Astrocyte (in vitro differentiated cells and primary cell): ENCODE measurements around the gene ABCC1. TPM values are rescaled to one million over a fixed set of nuclear protein-coding genes. Genes with fewer than 3 reads are reported as not detected.

Experiments
- DNase-seq: peaks from one replicate; pipeline ENCODE4 v3.0.0-alpha.2; 2010; ENCODE audit warnings: low read depth
- FAIRE-seq: peaks from 2 replicates; lab custom pipeline; 2011; peaks lifted over from hg19 to GRCh38; lab: Jason Lieb, UNC
- H2AFZ ChIP-seq: 2 replicates; pipeline ENCODE4 v1.6.0; 2012; ENCODE audit warnings: low read depth, low read length, inconsistent platforms
- H3K27ac ChIP-seq: 2 replicates; pipeline ENCODE4 v1.5.1; 2011; ENCODE audit warnings: low read depth, low read length, inconsistent platforms
- H3K27me3 ChIP-seq: 2 replicates; pipeline ENCODE4 v1.6.0; 2011; ENCODE audit warnings: low read length, inconsistent platforms; ENCODE audit not compliant: insufficient read depth
- H3K36me3 ChIP-seq: 2 replicates; pipeline ENCODE4 v1.5.1; 2011; ENCODE audit warnings: low read length, inconsistent platforms; ENCODE audit not compliant: insufficient read depth
- H3K4me1 ChIP-seq: 2 replicates; pipeline ENCODE4 v1.5.1; 2011; ENCODE audit warnings: low read length, inconsistent platforms; ENCODE audit not compliant: insufficient read depth
- H3K4me2 ChIP-seq: 2 replicates; pipeline ENCODE4 v1.6.0; 2012; ENCODE audit warnings: low read length, inconsistent platforms
- H3K4me3 ChIP-seq: 2 replicates; pipeline ENCODE4 v1.5.1; 2011; ENCODE audit warnings: low read depth, mild to moderate bottlenecking, low read length, inconsistent platforms; ENCODE audit not compliant: insufficient read depth
- H3K79me2 ChIP-seq: 2 replicates; pipeline ENCODE4 v1.6.0; 2012; ENCODE audit warnings: mild to moderate bottlenecking, low read length, inconsistent platforms; ENCODE audit not compliant: insufficient read depth
- H3K9ac ChIP-seq: 2 replicates; pipeline ENCODE4 v1.6.0; 2012; ENCODE audit warnings: mild to moderate bottlenecking, low read length, inconsistent platforms
- H3K9me3 ChIP-seq: 2 replicates; pipeline ENCODE4 v1.5.1; 2012; ENCODE audit warnings: low read depth, mild to moderate bottlenecking, low read length, inconsistent platforms; ENCODE audit not compliant: insufficient read depth
- H4K20me1 ChIP-seq: 2 replicates; pipeline ENCODE4 v1.6.0; 2012; ENCODE audit warnings: low read length, inconsistent platforms; ENCODE audit not compliant: insufficient read depth
- H3K27ac Mint-ChIP-seq: one replicate; pipeline ENCODE4 v1.8.0; 2021; ENCODE audit warnings: mild to moderate bottlenecking, mixed read lengths; ENCODE audit not compliant: unreplicated experiment
- H3K27me3 Mint-ChIP-seq: one replicate; pipeline ENCODE4 v1.8.0; 2021; ENCODE audit warnings: low read depth, mixed read lengths; ENCODE audit not compliant: unreplicated experiment
- H3K36me3 Mint-ChIP-seq: one replicate; pipeline ENCODE4 v1.8.0; 2021; ENCODE audit warnings: low read depth, mixed read lengths; ENCODE audit not compliant: unreplicated experiment
- H3K4me1 Mint-ChIP-seq: one replicate; pipeline ENCODE4 v1.8.0; 2021; ENCODE audit warnings: low read depth, mixed read lengths; ENCODE audit not compliant: unreplicated experiment
- H3K4me3 Mint-ChIP-seq: one replicate; pipeline ENCODE4 v1.8.0; 2021; ENCODE audit warnings: mild to moderate bottlenecking, moderate library complexity, mixed read lengths; ENCODE audit not compliant: unreplicated experiment
- H3K9me3 Mint-ChIP-seq: one replicate; pipeline ENCODE4 v1.8.0; 2021; ENCODE audit warnings: mild to moderate bottlenecking, mixed read lengths; ENCODE audit not compliant: unreplicated experiment
- EZH2 ChIP-seq: IDR thresholded peaks from 2 replicates; pipeline ENCODE4 v1.6.1; 2012; ENCODE audit warnings: mild to moderate bottlenecking, low read length, inconsistent platforms; ENCODE audit not compliant: insufficient read depth
- total RNA-seq: library from RNA; stranded (reverse); gene quantifications from 2 replicates; pipeline ENCODE4 v1.2.1, GENCODE V29; 2021
- TF ChIP-seq, protein P1 (sequence below): IDR thresholded peaks from 2 replicates; pipeline ENCODE4 v1.5.1; 2011; ENCODE audit warnings: low read depth, mild to moderate bottlenecking, inconsistent platforms, low read length, moderate library complexity; ENCODE audit not compliant: insufficient read depth

Gene ABCC1
- total RNA-seq, 1 donor from 2014 or later = 42.1 TPM

GRCh38 chr16:15928261-15929104 is 20.9 kb upstream of the ABCC1 start:
- Mint-ChIP-seq H3K36me3 (no peaks in the 10 kb centered on the region), H3K27me3 (no peaks in the 10 kb centered on the region), H3K4me3 (no peak overlapping the region), H3K27ac (no peak overlapping the region), H3K4me1 (no peaks in the 10 kb centered on the region), H3K9me3 (no peaks in the 10 kb centered on the region)
- no peak overlapping the region for H3K9ac ChIP-seq
- DNase-seq = no peak
- no peak overlapping the region for H3K4me3 ChIP-seq
- H4K20me1 ChIP-seq = no peaks in the 10 kb centered on the region
- H3K27me3 ChIP-seq = no peaks in the 10 kb centered on the region
- H3K4me1 ChIP-seq = no peaks in the 10 kb centered on the region
- H2AFZ ChIP-seq = no peak overlapping the region
- no peak overlapping the region for H3K27ac ChIP-seq
- TF ChIP-seq, protein P1, sequence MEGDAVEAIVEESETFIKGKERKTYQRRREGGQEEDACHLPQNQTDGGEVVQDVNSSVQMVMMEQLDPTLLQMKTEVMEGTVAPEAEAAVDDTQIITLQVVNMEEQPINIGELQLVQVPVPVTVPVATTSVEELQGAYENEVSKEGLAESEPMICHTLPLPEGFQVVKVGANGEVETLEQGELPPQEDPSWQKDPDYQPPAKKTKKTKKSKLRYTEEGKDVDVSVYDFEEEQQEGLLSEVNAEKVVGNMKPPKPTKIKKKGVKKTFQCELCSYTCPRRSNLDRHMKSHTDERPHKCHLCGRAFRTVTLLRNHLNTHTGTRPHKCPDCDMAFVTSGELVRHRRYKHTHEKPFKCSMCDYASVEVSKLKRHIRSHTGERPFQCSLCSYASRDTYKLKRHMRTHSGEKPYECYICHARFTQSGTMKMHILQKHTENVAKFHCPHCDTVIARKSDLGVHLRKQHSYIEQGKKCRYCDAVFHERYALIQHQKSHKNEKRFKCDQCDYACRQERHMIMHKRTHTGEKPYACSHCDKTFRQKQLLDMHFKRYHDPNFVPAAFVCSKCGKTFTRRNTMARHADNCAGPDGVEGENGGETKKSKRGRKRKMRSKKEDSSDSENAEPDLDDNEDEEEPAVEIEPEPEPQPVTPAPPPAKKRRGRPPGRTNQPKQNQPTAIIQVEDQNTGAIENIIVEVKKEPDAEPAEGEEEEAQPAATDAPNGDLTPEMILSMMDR = no peak
- no peak for TF ChIP-seq EZH2
- no peak overlapping the region for H3K4me2 ChIP-seq
- no peak for FAIRE-seq
- no peaks in the 10 kb centered on the region for H3K79me2 ChIP-seq
- H3K36me3 ChIP-seq = no peaks in the 10 kb centered on the region
- H3K9me3 ChIP-seq = no peaks in the 10 kb centered on the region

DNA sequence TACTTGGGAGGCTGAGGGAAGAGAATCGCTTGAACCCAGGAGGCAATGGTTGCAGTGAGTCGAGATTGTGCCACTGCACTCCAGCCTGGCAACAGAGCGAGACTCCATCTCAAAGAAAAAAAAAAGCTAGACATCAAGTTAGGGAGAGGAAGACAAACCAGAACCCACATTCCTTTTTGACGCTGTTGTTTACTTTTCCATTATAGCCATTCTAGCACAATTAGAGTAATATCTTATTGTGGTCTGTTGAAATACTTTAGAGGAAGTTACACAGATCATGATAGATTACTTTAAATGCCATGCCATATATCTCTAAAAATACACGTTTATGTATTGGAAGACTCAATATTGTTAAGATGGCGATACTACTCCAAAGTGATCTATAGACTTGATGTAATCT is 16.5 kb upstream of the ABCC1 start:
- H3K4me3 Mint-ChIP-seq = no peak overlapping the region
- Histone ChIP-seq H3K9ac (no peak overlapping the region), H3K4me2 (no peak overlapping the region), H2AFZ (no peak overlapping the region), H3K79me2 (no peaks in the 10 kb centered on the region), H3K4me1 (no peaks in the 10 kb centered on the region), H3K36me3 (no peaks in the 10 kb centered on the region), H3K9me3 (no peaks in the 10 kb centered on the region), H3K27ac (no peak overlapping the region), H4K20me1 (no peaks in the 10 kb centered on the region), H3K4me3 (no peak overlapping the region), H3K27me3 (no peaks in the 10 kb centered on the region)
- no peaks in the 10 kb centered on the region for H3K4me1 Mint-ChIP-seq
- no peak overlapping the region for H3K27ac Mint-ChIP-seq
- no peak for DNase-seq
- peaks cover 2% of the 10 kb centered on the region for H3K27me3 Mint-ChIP-seq
- FAIRE-seq = no peak
- peaks cover 2% of the 10 kb centered on the region for H3K9me3 Mint-ChIP-seq
- no peaks in the 10 kb centered on the region for H3K36me3 Mint-ChIP-seq
- TF ChIP-seq, protein P1 = no peak
- no peak for TF ChIP-seq EZH2

GRCh38 chr16:15933781-15934180 is 15.6 kb upstream of the ABCC1 start:
- peaks cover 2% of the 10 kb centered on the region for H3K9me3 Mint-ChIP-seq
- TF ChIP-seq EZH2 = no peak
- TF ChIP-seq, protein P1 = no peak
- DNase-seq (no peak), FAIRE-seq (no peak)
- Histone ChIP-seq H2AFZ (no peak overlapping the region), H3K9me3 (no peaks in the 10 kb centered on the region), H3K4me3 (no peak overlapping the region), H3K79me2 (no peaks in the 10 kb centered on the region), H4K20me1 (no peaks in the 10 kb centered on the region), H3K36me3 (no peaks in the 10 kb centered on the region), H3K27ac (no peak overlapping the region), H3K9ac (no peak overlapping the region), H3K4me2 (no peak overlapping the region), H3K27me3 (no peaks in the 10 kb centered on the region), H3K4me1 (no peaks in the 10 kb centered on the region)
- no peaks in the 10 kb centered on the region for H3K36me3 Mint-ChIP-seq
- H3K4me3 Mint-ChIP-seq = no peak overlapping the region
- H3K27me3 Mint-ChIP-seq = peaks cover 7% of the 10 kb centered on the region
- H3K4me1 Mint-ChIP-seq = no peaks in the 10 kb centered on the region
- H3K27ac Mint-ChIP-seq = no peak overlapping the region
